ENCODE results near the gene SMAP2.
A peak's percentile ranks its signal among the peaks of the same experiment; 100 is the strongest.
"Not testable (repeated sequence)": the region's sequence is repeated elsewhere in the genome, so short reads cannot be mapped to it uniquely, and the experiment has no call there.

The SMAP2 gene

DNA sequence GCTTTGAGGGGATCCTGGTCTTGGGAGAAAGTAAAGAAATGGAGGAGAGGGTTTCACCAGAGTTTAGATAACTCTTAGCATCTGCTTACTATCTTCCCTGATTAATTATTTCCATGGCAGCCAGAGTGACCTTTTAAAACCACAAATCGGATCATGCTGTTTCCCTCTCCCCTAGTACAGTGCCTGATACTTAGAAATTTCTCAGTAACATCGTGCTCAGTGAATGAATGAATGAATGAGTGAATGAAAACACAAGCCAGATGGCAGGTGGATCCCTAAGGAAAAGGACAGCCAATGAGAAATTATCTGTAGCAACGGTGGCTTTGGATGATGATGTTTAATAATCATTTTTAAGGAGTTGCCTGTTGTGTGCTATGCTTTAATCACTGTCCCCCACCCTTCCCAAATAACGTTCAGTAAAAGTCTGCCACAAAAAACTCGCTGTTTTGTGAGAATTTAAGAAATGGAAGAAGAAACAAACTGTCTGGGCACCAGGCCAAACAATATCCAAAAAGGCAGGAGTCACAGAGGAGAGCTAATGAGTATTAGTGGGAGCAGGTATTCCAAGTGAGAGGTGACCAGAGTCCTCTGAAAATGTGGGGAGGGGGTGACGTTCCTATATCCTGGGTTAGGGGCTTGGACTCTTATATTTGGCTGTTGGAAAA is 737 bp upstream of the SMAP2 start:
- no peak for DNase-seq (ENCODE audit: low read depth)

DNA sequence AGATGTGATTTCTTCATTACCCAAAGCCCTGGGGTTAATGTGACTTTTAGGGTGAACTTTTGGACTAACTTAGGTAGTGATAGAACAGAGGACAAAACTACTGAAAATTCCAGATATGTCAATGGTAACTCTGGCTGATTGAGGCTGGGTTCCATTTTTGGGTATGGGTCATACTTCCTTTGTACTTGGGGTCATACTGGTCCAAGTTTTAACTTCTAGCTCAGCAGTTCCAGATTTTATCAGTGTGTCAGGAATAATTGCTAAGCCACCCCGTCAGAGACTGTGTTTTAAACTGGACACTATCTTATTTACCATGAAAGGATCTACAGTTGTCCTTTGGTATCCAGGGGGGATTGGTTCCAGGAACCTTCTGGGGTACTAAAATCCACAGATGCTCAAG is 4.0 kb downstream of the SMAP2 start:
- DNase-seq (ENCODE audit: low read depth): no peak

DNA sequence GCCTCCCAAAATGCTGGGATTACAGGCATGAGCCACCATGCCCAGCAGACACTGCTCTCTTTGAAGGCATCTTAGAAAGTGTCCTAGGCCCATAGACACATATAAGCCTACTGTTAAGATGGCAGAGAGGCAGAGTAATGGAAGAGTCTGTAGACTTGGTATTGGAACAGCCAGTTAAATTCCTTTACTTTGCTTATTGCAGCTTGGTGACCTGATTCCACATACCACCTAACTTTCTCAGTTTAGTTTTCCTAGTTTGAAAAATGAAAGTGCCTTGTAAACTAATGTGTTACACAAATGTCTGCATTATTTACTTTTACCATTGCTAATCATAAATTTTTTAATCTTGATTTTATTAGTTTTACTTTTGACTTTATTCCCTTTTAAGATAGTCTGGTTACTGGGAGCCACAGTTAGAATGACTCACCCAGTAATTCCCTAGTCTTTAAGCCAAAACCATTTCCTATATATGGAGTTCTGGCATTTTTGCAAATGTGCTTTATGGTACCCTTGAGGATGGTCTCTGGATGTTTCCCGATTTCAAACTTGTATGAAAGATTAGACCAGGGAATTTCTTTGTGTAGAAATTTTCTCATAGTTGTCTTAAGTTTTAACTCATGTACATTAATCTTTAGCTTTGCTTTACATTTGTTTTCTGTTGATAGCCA is 6.4 kb downstream of the SMAP2 start:
- DNase-seq (ENCODE audit: low read depth): no peak

DNA sequence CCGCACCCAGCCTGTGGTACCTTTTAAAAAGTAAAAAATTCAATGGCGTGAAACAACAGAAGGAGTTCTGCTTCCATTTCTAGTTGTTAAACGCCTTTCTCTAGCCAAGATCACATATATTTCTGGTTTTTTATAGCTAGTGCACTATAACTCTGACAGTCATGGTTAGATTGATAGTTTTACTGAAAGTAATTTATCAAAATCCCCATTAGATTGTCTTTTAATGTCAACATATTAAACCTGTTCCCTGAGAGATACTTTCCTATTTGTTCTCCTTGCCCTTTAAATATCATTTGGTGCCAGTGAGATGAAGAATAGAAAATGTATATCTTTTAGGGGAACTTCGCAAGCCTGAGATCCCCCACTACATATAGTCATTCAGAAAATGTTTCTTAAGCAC is 7.3 kb downstream of the SMAP2 start:
- DNase-seq (ENCODE audit: low read depth): no peak

DNA sequence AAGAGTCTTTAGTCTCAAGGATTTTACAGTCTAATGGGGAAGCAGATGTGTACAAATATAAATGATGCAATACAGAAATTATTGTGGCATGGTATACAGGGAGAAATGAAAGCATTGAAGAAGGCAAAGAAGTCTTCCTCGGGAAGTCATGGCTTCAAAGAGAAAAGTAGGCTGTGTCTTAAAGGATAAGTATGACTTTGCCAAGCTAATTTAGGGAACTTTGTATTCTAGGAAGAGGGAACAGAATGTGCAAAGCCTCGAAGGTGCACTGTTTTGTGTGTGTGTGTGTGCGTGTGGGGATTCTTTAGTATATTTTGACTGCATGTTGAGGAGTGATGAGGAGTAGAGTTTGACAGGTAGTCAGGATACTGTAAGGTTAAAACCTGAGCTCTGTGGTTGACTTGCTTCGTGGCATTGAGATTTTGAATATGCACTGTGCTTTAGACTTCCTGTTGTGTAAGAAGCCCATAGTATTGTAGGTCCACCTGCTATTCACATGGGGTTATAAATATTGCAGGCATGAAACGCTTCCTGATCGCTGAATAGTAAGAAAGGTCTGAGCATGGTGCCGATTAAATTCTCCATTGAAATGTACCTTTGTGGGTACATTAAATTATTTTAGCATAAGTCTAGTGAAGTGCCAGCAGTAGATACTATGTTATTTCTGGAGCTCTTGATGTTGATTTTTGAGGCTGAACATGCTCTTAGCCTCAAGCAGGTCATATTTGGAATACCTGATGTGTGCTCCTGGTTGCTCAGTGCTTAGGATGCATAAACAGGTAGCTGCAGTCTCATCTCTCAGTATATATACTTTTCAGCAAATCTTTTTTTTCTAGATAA is 8.0 kb downstream of the SMAP2 start:
- no peak for DNase-seq (ENCODE audit: low read depth)

DNA sequence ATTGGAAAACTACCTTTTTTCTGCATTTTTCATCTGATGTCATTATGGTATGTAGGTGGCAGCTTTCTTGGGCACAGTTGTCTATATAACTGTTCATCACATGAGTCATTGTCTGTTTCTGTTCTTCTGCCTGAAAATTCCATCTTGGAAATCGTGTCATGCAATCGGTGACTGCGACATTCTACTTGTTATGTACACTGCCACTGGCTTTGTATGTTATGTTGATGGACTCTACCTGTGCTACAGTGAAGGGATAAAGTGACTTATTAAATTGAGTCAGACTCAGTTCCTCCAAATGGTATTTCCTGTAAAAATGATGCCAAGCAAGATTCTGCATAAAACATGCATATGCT is 8.6 kb downstream of the SMAP2 start:
- no peak for DNase-seq (ENCODE audit: low read depth)

DNA sequence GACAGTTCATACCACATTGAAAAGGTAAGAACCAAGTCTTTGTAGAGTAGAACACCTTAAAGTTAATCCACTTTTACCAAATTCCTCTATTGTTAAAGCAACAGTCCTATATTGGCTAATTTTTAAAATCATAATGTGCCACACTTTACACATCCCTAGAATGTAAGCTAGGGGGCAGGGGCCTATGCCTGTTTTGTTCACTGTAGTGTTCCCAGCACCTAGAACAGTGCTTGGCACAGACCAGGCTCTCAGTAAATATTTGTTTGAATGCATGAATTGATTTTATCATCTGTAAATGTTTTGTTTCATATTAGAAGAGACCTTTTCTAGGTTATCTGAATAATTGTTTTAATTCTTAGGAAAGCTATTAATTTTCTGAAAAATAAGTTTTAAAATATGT is 9.1 kb downstream of the SMAP2 start:
- no peak for DNase-seq (ENCODE audit: low read depth)

DNA sequence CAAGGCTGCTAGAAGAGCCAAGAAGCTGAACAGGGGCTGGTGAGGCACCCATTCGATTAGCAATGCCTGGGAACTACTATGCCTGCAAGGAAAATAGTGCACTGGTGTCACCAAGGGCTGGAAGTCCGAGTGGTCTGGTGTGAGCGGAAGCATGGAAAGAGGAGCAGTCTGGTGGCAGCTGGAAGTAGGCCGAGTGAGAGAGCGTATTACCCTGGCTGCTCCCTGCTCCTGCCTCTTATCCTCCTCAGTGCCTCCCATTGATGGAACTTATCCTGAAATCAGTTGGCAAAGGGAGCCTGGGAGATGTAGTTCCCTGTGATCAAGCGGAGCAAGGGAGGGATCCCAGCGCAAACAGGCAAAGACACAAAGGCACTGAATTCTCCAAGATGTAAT is 9.6 kb downstream of the SMAP2 start:
- DNase-seq (ENCODE audit: low read depth): no peak

DNA sequence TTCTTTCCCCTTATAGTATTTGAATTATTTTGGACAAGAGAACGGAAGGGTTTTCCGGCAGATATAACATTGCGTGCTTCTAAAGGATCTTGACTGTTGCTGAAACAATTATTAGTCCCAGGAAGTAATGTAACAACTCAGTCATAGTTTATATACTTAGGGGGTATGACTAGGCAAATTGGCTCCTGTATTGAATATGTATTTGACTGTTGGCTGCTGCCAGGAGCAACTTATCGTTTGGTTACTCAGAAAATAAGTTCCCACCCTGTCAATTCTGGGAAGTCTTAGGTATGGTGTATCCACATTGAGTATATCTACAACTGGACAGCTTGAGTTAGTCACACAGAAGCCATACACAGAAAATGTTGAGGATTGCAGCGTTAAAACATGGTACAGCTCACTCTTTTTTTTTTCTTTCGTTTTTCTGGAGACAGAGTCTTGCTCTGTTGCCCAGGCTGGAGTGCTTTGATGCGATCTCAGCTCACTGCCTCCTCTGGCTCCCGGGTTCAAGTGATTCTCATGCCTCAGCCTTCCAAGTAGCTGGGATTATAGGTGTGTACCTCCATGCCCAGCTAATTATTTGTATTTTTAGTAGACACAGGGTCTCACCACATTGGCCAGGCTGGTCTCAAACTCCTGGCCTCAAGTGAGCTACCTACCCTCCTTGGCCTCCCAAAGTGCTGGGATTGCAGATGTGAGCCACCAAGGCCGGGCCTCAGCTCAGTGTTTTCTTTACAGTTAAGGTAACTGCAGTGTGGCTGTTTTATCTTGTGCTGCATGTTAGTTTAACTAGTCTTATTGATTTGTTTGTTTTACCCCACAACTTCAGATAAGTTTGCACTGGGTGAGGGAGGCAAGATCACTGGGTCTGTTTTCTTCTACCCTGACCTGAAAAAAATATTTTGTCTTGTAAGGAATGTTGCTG is 10.2 kb downstream of the SMAP2 start:
- DNase-seq (ENCODE audit: low read depth): no peak

DNA sequence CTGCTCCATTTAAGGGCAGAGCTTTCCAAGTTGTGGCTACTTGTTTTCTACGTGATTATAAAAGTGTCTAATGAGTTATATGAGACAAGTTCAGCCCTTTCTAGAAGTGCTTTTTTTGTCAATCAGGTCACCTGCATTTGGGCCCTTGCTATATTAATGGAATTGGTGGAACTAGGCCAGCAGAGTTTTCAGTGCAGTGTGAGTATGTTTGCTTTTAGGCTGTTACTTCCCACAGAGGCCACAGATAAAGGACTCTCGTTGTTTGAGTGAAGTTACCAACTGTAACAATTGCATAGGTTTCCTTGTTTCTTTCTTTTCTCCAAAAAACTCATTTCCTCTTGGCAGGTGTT is 10.9 kb downstream of the SMAP2 start:
- no peak for DNase-seq (ENCODE audit: low read depth)

DNA sequence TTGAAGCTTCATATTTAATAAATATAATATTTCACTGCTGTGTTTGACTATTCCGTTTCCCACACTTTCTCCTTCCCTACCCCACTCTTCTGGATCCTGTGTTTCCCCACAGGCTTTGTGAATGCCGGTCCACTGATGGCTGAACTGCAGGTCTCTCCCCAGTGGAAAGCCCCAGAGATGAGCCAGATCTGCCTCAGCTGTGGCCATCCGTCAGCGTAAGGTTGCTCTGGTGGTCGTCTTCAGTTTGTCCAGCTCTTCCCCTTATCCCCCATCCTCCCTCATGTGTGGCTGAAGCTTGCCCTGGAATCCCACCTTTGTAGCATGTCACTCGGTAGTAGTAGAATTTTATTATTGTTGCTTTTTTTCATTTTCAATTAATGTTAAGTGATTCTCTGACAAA is 11.4 kb downstream of the SMAP2 start:
- no peak for DNase-seq (ENCODE audit: low read depth)

DNA sequence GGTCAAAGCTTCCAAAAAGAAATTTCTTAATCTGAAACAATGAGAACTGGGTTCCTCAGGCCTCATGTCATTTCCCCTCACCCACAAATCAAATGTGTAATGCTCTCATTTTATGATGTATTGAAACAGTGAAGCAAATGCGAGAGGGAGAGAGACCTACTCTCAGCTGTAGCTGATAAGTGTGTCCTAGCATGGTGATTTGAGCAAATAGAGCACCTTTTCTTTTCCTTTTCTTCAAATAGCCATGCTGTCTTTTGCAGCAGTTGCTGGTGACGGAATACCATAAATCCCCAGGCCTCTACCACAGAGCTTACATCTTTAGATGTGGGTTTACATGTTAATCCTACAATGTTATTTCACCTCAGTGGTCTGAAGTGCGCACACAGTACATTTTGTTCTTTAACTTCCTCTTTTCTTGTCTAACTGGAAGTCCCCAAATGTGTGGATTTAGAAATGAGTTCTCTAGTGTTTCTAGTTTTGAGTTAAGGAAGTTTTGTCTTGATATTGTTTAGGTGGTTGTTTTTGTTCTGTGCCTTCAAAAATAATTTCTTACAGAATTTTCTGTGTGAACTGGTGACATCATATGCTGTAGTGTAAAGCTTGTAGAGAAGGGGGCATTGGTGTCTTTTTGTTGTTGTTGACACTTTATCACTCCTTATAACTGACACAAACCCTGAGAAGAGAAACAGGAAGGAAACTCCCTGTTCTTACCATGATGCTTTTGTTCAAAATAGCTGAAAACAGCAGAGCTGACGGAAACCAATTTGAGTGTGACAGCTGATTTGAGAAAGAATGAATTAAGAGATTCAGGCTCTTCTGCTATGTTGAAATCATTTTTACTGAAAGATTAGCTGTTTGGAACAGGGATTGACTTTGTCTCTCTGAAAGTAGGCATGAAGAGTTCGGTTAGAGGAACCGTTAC is 12.2 kb downstream of the SMAP2 start:
- DNase-seq (ENCODE audit: low read depth): peak; percentile 71

DNA sequence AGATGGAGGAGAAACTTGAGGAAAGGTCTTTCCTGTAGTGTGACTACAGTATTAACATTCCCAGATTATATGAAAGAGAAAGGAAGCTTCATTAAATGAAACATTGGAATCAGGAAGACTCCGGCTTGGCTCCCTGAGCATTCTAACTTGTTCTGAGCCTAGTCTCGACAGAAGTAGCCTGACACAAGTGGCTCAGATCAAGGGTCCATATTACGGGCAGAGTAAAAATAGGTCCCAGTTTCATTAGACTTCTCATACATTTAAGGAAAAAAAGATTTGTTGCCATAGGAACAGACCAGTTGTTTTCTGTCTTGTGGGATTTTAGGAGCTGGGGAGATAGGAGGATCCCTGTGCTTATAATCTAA is 12.8 kb downstream of the SMAP2 start:
- no peak for DNase-seq (ENCODE audit: low read depth)

DNA sequence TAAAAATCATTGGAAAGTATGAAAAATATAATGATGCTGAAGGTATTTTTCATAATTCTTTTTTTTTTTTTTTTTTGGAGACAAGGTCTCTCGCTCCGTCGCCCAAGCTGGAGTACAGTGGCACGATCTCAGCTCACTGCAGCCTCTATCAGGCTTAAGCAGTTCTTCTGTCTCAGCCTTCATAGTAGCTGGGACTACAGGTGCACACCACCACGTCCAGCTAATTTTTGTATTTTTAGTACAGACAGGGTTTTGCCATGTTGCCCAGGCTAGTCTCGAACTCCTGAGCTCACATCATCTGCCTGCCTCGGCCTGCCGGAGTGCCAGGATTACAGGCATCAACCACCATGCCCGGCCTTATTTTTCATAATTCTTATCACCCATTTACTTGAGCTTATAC is 13.3 kb downstream of the SMAP2 start:
- DNase-seq (ENCODE audit: low read depth): no peak

DNA sequence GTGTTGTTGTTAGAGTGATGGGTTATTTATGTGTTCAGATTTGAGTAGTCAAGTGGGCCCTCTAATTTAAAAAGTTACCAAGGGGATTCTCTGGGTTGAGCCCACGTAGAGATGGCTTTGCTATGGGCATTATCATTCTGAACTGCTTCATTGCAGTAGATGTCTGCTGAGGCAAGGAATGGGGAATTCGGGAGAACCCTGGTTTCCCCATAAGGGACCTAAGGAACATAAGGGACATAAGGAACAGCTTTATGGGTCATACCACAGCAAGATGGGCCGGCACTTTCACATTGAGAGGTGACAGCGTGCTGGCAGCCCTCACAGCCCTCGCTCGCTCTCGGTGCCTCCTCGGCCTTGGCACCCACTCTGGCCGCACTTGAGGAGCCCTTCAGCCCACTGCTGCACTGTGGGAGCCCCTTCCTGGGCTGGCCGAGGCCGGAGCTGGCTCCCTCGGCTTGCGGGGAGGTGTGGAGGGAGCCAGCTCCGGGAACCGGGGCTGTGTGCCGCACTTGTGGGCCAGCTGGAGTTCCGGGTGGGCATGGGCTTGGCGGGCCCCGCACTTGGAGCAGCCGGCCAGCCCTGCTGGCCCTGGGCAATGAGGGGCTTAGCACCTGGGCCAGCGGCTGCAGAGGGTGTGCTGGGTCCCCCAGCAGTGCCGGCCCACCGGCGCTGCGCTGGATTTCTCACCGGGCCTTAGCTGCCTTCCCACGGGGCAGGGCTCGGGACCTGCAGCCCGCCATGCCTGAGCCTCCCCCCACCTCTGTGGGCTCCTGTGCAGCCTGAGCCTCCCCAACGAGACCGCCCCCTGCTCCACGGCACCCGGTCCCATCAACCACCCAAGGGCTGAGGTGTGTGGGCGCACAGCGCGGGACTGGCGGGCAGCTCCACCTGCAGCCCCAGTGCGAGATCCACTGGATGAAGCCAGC is 14.1 kb downstream of the SMAP2 start:
- not testable (repeated sequence) for DNase-seq (ENCODE audit: low read depth)

DNA sequence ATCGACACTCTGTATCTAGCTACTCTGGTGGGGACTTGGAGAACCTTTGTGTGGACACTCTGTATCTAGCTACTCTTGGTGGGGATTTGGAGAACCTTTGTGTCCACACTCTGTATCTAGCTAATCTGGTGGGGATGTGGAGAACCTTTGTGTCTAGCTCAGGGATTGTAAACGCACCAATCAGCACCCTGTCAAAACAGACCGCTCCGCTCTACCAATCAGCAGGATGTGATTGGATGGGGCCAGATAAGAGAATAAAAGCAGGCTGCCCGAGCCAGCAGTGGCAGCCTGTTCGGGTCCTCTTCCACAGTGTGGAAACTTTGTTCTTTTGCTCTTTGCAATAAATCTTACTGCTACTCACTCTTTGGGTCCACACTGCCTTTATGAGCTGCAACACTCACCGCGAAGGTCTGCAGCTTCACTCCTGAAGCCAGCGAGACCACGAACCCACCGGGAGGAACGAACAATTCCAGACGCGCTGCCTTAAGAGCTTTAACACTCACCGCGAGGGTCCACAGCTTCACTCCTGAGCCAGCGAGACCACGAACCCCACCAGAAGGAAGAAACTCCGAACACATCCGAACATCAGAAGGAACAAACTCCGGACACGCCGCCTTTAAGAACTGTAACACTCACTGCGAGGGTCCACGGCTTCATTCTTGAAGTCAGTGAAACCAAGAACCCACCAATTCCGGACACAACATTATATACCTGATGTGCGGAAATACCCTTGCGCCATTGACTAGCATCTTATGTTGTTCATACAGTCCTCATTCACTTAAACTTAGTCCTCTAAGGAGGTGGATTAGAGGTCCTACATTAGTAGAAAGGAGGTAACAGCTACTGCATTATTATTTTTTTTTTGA is 15.2 kb downstream of the SMAP2 start:
- not testable (repeated sequence) for DNase-seq (ENCODE audit: low read depth)

DNA sequence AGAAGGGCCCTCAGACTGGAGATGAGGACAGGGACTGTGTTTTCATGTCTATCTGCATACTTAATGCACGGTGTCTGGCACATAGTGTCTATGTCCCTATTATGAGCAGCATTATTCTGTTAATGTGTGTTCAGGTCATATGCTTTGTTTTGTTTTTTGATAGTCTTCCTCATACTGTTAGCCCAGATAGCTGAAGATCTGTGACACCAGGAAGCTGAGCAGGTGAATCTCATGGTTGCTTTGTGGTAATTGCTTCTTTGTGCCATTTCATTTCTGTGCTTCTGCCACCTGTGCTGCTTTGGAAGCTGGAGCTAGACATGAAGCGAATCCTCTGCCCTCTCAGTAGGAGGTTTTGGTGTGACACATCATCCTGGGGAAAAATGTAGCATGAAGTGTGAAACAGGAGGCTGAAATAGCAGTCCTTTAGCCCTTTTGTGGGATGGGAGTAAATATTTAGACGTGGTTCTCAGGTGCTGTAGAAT is 15.8 kb downstream of the SMAP2 start:
- DNase-seq (ENCODE audit: low read depth): peak; percentile 30

DNA sequence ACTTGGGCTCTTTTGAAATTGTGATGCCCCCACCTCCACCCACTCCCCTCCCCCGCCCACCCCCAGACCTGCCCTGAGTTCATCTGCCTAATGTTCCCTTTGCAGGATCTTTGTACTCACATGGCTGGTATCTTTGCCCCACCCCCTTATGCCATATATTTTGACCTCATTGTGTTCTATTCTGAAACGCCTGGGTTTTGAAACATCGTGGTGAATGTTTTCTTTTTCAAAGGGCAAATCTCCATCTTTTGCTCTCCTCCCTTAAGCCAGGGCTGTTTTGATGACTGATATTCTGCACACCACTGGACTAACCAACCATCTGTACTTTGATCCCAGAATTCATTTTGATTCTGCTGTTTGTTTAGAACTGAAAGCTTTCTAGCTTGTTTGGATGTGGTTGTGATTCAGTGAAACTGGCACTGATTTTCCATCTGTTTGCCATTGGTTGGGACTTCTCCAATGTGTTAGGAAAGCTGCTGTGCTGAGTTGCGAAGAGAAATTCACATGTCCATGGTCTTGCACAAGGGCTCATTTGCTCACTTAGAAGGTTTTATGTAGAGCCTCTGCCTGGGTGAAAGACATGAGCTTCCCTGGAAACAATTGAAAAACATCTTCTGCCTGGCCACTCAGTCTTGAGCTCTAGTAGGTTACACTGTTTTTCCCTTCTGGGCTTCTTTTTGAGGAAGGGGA is 16.5 kb downstream of the SMAP2 start:
- DNase-seq (ENCODE audit: low read depth): no peak
